NT2/D1 (cell line): Measurements from ENCODE around the gene DNAJB8.

Experiments
- SUZ12 ChIP-seq: IDR thresholded peaks from 2 replicates; pipeline ENCODE4 v1.6.1; 2011; ENCODE audit not compliant: insufficient read length, insufficient read depth; ENCODE audit errors: extremely low read depth
- YY1 ChIP-seq: IDR thresholded peaks from 2 replicates; pipeline ENCODE4 v1.6.1; 2011; ENCODE audit not compliant: insufficient read length, insufficient read depth

GRCh38 chr3:128452120-128452519 is 14.6 kb downstream of the DNAJB8 start:
- TF ChIP-seq YY1 (no peak), SUZ12 (no peak)
